Measurements from ENCODE around the gene FAR2.
A peak's percentile ranks its signal among the peaks of the same experiment; 100 is the strongest.
"Not testable (repeated sequence)": the region's sequence is repeated elsewhere in the genome, so short reads cannot be mapped to it uniquely, and the experiment has no call there.

FAR2 gene

DNA sequence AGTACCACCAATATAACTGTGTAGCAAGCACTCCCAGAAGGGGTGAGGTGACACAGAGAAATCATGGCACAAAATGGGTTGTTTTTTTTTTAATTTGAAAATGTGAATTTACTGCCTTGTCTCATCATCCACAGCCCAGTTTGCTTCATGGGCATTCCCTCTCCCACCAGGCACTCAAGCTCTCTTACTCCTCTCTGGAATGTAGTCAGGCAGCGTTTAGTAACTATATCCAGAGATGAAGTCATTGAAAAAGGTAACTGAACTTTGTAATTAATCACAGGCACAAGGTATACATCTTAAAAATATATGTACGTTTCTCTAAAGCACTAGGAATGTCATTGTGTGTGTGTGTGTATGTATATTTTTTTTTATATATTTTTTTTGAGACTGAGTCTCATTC, 91.4 kb downstream of the FAR2 start:
- FAIRE-seq = no peak

GRCh38 chr12:29241821-29242591, 92.9 kb downstream of the FAR2 start:
- peak; percentile 69 for FAIRE-seq

DNA sequence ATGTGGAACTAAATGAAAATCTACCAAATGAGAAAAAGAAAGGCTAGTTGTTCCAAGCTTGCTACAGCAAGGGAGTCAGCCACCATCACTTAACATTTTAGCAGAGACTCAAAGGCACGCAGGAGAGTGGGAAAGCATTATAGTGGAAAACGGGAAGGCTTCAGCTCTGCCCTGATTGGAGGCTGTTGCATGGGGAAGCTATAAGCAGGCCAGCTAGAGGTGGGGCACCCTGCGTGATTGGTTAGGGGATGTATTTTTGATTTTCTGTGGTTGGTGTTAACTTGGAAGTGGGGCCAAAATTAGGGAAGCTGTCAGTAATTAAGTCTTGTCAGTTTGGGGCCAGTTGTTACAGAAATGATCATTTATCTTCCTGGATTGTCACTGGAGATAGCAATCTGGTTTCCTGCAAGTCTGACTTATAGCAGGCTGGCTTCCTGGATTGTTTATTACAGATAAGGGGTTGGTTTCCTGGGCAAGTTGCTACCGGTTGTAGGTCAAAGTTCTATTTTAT, 93.9 kb downstream of the FAR2 start:
- no peak for FAIRE-seq

GRCh38 chr12:29244159-29244765, 95.2 kb downstream of the FAR2 start:
- FAIRE-seq = no peak

- no peak for FAIRE-seq
These were observed 96.2 kb downstream of the FAR2 start for GRCh38 chr12:29245246-29245645.

- no peak for FAIRE-seq
These were observed 100.9 kb downstream of the FAR2 start for GRCh38 chr12:29249930-29250329.

- FAIRE-seq = no peak
These were observed 105.0 kb downstream of the FAR2 start for GRCh38 chr12:29253906-29254625.

DNA sequence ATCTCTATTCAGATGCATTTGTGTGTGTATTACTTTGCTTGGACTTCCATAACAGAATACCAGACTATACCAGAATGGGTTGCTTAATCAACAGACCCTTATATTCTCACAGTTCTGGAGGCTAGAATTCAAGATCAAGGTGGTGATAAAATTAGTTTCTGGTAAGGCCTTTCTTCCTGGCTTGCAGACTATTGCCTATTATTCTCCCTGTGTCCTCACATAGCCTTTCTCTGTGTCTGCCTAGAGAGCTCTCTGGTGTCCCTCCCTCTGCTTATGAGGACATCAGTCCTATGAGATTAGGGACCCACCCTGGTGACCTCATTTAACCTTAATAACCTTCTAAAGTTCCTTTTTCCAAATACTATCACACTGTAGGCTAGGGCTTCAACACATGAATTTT, 106.0 kb downstream of the FAR2 start:
- FAIRE-seq = no peak

DNA sequence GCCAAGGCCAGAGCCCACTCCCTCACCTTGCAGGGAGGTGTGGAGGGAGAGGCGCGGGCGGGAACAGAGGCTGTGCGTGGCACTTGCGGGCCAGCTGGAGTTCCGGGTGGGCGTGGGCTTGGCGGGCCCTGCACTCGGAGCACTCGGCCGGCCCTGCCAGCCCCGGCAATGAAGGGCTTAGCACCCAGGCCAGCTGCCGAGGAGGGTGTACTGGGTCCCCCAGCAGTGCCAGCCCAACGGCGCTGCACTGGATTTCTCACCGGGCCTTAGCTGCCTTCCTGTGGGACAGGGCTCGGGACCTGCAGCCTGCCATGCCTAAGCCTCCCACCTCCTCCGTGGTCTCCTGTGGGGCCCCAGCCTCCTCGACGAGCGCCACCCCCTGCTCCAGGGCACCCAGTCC, 107.5 kb downstream of the FAR2 start:
- no peak for FAIRE-seq

DNA sequence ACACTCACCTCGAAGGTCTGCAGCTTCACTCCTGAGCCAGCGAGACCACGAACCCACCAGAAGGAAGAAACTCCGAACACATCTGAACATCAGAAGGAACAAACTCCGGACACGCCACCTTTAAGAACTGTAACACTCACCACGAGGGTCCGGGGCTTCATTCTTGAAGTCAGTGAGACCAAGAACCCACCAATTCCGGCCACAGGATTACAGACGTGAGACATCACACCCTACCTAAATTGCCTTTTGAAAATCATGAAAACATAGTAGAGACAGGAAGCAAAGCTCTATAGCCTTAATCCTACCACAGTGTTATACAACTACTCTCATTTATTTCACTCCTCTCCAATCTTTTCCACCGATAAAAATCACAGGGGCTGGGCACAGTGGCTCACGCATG, 108.6 kb downstream of the FAR2 start:
- FAIRE-seq = not testable (repeated sequence)

DNA sequence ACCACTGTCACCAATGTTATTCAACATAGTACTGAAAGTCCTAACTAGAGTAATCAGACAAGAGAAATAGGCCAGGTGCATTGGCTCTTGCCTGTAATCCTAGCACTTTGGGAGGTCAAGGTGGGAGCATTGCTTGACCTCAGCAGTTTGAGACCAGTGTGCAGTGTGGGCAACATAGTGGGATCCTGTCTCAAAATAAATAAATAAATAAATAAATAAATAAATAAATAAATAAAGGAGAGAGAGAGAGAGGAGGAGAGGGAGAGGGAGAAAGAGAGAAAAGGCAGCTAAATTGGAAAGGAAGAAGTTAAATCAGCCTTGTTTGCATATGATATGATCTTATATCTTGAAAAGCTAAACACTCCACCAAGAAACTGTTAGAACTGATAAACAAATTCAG, 115.3 kb downstream of the FAR2 start:
- FAIRE-seq = no peak

DNA sequence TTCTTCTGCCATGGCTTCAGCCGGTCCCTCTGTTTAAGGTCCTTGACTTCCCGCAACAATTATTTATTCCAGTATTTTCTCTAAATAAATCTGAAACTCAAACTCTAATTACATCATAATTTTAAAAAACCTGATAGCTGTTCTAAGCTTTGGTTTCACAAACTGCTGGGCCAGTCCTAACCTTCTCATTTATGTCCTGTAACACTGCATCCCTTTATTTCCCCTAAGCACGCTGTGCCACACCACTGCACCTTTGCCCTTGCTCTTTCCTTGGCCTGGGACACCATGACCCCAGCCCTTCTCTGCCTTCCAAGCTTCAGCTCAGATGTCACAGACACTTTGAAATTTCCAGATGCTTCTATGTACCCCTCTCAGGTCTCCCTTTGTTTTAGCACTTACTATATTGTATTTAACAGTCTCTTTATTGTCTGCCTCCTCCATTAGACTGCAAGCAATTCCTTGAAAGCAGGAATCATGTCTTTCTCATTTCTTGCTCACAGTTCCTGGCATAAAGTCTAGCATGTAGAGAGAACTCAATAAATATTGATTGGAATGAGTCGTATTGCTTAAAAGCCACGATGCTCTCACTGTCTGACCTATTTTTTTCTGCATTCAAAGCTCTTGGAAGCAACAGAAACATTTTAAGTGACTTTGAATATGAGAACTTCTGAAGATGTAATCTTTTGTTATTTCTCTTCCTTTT, 120.8 kb downstream of the FAR2 start:
- no peak for FAIRE-seq

GRCh38 chr12:29270446-29270845, 121.4 kb downstream of the FAR2 start:
- no peak for FAIRE-seq

DNA sequence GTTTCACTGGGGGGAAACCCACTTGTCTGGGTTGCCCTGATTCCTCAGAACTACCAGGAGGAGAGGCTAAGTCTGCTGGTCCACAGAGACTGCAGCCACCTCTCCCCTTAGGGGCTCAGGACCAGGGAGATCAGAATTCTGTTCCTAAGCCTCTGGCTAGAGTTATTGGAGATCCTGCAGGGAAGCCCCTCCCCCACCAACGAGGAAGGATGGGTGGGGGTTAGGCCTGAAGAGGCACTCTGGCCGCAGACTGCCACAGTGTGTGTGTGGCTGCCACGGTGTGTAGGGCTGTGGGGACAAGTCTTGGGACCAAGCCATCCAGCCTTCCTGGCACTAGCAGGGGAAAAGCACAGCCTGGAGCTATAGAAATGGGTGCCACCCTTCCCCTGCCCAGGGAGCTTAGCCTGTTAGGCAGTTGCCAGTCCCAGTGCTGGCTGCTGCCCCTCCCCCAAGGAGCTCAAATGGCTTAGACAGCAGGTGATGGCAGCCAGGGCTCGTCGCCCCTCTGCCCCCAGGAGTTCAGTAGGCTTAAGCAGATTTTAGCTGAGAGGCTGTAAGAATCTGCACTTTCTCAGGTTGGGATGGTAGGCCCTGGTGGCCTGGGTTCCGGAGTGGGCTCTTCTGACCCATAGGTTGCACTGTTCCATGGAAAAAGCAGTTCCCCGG, 124.2 kb downstream of the FAR2 start:
- no peak for FAIRE-seq

GRCh38 chr12:29275834-29276233, 126.8 kb downstream of the FAR2 start:
- FAIRE-seq = no peak

DNA sequence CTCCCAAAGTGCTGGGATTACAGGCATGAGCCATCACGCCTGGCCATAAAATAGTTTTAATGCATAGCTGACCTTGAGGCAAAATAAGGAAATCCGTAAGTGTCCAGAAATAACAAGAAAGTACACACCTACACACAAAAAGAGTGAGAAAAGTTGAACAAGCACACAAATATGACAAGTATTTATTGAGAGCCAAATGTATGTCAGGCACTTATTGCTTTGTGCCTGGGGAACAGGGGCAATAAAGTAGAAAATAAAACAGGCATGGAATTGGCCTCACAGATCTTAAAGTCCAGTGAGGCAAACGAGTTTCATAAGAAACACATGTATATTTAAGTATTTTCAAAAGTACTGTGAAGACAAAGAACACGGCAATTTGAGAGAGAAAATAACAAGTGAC, 128.2 kb downstream of the FAR2 start:
- no peak for FAIRE-seq

- no peak for FAIRE-seq
These were observed 129.8 kb downstream of the FAR2 start for GRCh38 chr12:29278673-29279420.

DNA sequence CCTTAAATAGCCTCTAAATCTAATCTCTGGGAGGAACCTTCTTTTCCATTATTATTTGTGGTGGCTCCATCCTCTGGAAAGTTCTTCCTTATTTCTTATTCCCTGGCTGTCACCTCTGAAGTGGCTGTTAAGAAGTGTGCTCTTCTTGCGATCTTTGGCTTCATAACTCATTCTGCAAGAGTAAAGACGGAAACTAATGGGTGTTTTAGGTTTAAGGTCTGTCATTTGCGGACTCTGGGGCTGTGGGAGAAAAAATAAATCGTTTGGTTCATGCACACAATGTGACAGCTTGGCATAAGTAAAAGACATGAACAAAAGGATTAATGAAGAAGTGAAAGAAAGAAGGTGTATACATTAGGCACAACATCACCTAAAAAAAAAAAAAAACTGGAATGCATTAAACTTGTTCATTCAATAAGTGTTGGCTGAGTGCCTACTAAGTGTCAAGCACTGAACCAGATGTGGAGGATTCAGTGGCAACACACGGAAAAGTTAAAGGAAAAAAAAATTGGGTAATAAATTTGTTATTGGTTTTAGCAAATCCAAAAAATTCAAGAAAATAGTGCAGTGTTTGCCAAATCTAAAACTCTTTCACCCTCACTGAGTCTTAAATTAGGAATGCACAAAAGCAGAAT, 132.4 kb downstream of the FAR2 start:
- FAIRE-seq = no peak

- FAIRE-seq = no peak
These were observed 133.1 kb downstream of the FAR2 start for GRCh38 chr12:29282031-29282816.

GRCh38 chr12:29283969-29284700, 135.1 kb downstream of the FAR2 start:
- no peak for FAIRE-seq

All from islet of Langerhans (tissue), 1 donor.